Activated CD4-positive, alpha-beta T cell treated with anti-CD3 and anti-CD28 coated beads, Interleukin-2, amount 50 U/mL, for 1 hour (primary cell): ENCODE data around the gene SLC39A11.
"Not testable (repeated sequence)": the region's sequence is repeated elsewhere in the genome, so short reads cannot be mapped to it uniquely, and the experiment has no call there.

Experiments used
- DNase-seq: peaks from one replicate; pipeline ENCODE4 v3.0.0-alpha.2; 2020

Gene SLC39A11

GRCh38 chr17:72903522-72903921, 189.0 kb downstream of the SLC39A11 start:
- DNase-seq = no peak

GRCh38 chr17:72901657-72902056, 190.8 kb downstream of the SLC39A11 start:
- DNase-seq = no peak

- no peak for DNase-seq
Observed at GRCh38 chr17:72901083-72901482, 191.4 kb downstream of the SLC39A11 start.

DNA sequence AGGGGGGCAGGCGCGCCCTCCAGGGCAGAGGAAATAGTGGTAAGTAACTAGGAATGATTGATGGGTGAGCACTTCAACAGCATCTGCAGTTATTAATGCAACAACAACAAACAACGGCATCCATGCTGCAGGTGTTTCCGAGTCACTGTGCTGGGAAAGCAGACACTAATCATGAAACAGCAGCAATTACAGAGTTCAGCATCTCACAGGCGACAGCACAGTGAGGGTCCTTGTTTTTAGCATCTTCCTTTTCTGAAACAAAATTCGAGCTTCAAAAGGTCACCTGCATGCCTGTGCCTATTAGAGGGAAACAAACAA, 191.9 kb downstream of the SLC39A11 start:
- no peak for DNase-seq

- DNase-seq = no peak
Observed at GRCh38 chr17:72898725-72899124, 193.8 kb downstream of the SLC39A11 start.

DNA sequence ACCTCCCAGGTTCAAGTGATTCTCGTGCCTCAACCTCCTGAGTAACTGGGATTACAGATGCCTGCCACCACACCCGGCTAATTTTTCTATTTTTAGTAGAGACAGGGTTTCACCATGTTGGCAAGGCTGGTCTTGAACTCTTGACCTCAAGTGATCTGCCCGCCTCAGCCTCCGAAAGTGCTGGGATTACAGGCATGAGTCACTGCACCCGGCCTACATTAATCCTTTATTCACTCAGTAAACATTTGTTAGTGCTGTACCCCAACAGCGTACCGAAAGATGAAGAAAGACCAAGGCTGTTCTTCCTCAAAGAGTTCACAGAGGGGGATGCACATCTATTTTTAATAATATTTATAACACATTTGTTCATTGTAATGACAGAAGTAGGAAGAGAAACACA, 196.2 kb downstream of the SLC39A11 start:
- DNase-seq = not testable (repeated sequence)

DNA sequence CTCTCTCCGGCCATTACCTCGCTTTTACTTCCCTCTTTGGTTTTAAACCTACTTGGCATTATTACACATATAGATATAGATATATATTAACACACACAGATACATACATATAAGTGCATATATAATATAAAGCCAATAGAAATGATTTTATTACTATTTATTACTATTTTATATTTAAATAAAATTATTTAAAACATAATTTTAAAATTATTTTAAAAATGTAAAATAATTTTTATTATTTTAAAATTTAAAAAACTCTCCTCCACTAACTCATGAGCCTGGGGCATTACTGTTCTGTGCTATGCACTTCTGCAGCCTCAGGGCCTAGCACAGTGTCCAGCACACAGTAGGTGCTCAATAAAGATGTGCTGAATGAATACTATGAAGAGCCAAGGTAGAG, 200.9 kb downstream of the SLC39A11 start:
- no peak for DNase-seq

DNA sequence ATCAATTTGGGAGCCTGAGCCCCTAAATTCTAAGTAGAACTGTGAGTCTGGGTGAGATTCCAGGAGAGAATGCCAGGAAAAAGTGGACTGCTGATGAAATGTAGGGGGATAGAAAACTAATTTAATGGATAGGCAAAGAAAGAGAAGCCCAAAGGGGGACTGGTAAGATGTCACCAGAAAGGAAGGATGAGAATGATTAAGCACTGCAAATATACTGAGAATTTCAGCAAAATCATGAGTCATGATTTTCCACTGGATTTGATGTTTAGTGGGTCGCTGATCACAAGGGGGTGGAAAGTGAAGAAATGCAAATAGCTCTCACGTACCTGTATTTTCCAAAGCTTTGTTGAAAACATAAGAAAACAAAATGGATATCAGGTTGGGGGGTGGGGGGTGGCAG, 201.8 kb downstream of the SLC39A11 start:
- no peak for DNase-seq

DNA sequence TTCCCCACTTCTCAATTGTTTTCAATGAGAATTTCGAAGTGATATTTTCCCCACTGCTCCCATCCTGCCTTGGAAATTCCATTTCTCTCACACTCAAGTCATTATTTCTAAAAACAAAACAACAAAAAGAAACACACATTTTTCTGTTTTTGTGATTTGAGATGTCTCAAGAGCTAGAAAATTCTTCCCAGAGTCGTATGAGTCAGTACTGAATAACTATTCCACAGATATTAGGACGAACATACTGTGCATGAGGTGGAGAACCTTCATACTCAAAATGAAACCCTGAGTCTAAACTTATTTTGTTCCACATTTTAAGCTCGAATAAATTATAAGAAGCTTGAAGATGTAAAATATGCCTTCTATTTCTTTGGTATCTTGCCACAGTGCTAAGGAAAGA, 204.6 kb downstream of the SLC39A11 start:
- no peak for DNase-seq

DNA sequence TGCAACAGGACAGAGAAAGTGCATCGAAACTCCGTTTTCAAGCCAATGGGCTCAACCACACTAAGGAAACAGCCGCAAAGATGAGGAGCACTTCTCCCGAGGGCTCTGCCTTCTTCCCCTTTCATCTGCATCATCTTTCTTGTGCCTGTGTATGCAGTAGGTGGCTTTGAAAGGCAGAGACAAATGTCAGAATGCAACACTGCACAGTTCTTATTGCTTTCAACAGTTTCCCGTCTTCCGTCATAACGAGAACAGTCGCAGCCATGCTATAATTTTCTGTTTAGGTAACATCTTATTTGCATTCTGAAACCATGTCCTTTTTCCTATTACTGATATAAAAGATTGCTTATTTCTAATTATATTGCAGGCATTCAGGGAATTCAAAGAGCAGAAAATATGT, 205.2 kb downstream of the SLC39A11 start:
- DNase-seq = no peak

GRCh38 chr17:72886622-72887021, 205.9 kb downstream of the SLC39A11 start:
- no peak for DNase-seq

DNA sequence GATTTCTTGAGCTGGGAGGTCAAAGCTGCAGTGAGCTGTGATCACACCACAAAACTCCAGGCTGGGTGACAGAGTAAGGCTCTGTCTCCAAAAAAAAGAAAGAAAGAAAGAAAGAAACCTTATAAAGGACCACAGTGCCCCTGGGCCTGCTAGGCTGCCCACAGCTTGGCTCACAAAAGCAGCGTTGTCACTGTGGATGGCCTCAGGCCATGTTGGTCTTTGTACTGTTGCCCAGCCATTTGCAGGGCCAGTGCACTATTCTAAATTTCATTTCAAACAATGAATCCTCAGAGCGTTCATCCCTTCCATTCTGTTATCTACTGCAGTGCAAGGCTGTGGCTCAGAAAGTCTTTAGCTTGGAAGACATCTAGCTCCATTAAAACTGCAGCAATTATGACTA, 208.4 kb downstream of the SLC39A11 start:
- no peak for DNase-seq

GRCh38 chr17:72883351-72883750, 209.1 kb downstream of the SLC39A11 start:
- DNase-seq = no peak

DNA sequence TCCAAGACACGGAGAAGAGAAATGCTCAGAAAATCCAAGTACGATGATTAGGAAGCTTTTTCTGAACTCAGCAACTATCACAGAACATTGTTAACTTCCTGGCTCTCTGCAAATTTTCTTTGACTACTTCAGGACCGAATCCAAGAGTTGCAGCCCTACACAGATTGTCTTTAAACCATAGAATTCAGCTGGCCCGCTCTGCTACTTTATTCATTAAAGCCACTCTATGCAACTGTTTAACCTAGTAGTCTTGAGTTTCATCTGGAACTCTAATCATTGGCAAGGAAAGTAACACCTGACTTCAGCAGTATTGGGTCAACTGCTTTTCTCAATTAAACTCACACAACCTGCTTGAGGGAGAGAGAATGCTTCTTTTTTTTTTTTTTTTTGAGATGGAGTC, 210.1 kb downstream of the SLC39A11 start:
- DNase-seq = no peak

GRCh38 chr17:72879877-72880276, 212.6 kb downstream of the SLC39A11 start:
- no peak for DNase-seq

DNA sequence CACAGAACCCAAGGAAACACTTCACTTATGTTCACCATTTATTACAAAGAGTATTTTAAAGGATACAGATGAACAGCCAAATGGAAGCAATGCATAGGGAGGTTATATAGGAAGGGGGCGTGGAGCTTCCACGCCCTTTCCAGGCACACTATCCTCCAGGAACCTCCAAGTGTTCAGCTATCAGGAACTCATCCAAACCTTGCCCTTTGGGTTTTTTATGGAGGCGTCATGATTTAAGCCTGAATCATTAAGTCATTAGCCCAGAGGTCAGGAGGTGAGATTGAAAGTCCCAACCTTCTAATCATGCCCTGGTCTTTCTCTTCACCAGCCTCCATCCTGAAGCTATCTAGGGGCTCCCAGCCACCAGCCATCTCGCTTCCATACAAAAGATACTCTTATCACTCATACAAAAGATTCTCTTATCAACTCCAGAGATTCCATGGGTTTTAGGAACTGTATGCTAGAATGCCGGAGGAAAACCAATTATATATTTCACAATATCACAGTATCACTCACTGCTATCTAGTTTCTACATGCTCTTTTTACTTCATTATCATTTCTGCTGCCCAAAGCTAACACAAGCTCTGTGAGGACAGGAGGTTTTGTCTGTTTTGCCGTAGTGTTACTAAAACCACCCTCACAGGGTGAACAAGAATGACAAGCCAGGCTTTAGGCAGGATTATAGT, 213.4 kb downstream of the SLC39A11 start:
- no peak for DNase-seq

DNA sequence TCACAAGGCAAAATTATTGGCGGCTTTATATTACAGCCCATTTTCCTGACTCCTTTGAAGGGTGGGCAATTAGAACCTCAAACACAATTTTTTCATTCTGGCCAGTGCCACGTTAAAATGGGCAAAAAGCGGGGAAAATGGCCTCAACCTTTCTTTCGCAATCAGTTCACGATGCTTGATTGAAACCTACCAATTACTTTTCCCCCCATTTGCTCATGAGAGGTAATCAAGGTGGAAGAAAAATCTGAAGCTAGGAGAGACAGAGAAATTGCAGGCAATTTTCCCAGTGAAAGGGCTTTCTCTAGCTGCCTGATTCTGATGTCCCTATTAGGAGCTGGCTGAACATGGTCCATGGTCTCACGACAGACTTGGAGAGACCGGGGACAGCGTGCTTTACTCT, 215.1 kb downstream of the SLC39A11 start:
- DNase-seq = no peak

DNA sequence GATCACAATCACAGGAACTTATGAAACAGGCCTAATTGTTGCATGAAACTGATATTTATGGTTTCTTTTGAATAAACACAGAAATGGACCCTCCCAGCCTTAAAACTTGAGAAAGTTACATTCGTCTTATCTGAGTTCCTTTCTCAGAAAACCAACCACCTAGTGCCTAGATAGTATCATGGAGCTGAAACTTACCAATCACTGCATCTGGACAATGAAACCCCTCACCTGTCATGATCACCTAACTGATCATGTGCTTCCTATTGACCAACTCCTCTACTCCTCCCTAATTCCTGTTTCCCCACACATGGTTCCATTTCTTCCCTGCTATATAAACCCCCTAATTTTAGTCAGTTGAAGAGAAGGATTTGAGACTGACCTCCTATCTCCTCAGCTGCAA, 216.1 kb downstream of the SLC39A11 start:
- DNase-seq = no peak

GRCh38 chr17:72875361-72875760, 217.1 kb downstream of the SLC39A11 start:
- no peak for DNase-seq

GRCh38 chr17:72872396-72872795, 220.1 kb downstream of the SLC39A11 start:
- no peak for DNase-seq

DNA sequence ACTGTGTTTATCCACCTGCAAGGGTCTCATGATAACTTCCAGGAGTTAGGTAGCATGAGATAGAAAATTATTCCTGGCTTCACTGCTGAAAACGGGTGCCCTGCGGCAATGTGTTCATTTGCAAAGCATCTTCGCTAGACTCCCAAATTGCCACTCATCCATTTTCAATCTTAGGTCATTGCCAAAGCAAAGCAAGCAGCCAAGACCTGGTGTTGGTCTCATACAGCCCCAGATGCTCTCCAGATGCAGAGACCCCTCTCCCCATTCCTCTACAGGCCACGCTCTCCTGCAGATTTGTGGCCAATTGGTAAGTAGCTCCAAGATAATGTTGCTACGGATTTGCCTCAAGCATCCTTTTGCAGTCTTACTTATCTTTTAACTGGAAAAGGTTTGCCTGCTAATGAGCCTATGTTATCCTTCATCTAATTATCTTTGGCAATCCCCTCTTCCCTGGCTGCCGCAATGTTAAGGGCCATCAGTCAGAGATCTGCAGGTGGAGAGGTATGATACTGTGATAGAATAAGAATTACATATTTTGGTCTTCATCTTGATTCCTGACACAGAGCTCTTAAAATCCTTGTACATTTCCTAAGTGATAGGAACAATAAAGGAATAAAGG, 222.0 kb downstream of the SLC39A11 start:
- DNase-seq = no peak

GRCh38 chr17:72869630-72870029, 222.9 kb downstream of the SLC39A11 start:
- DNase-seq = no peak

GRCh38 chr17:72865954-72866353, 226.5 kb downstream of the SLC39A11 start:
- no peak for DNase-seq

GRCh38 chr17:72863526-72864211, 228.8 kb downstream of the SLC39A11 start:
- no peak for DNase-seq
